Measurements from ENCODE around the gene CCDC127.

The CCDC127 gene

DNA sequence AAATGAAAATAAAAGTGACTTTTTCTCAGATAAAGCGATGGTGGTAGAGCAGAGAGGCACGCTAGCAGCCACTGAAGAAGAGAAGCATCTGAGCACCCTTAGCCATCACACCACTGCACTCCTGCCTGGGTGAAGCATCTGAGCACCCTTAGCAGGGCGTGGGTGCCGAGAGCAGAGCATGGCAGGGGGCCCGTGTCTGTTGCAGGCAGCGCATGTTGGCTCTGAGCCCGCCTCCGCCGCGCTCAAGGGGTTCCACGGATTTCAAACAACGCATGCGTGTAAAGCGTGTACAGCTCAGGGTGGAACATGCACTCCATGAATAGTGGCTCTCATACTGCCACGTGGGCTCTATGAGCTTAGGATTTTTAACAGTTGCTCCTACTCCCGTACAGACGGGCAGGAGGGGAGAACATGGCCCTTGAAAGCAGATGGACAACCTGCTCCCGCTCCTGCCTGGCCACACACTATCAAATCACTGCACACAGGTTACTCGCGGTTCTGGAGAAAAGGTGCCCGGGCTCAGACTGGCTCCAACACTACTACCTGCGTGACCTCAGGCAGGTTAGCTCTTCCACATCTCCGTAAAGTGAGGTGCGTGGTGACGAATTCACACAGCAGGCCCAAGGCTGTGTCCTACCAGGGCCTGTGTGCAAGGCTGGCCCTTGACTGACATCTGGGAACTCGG, 14.6 kb downstream of the CCDC127 start:
- TF ChIP-seq CEBPB (IDR thresholded peaks at IDR 0.05): no peak
- TF ChIP-seq, protein P1, sequence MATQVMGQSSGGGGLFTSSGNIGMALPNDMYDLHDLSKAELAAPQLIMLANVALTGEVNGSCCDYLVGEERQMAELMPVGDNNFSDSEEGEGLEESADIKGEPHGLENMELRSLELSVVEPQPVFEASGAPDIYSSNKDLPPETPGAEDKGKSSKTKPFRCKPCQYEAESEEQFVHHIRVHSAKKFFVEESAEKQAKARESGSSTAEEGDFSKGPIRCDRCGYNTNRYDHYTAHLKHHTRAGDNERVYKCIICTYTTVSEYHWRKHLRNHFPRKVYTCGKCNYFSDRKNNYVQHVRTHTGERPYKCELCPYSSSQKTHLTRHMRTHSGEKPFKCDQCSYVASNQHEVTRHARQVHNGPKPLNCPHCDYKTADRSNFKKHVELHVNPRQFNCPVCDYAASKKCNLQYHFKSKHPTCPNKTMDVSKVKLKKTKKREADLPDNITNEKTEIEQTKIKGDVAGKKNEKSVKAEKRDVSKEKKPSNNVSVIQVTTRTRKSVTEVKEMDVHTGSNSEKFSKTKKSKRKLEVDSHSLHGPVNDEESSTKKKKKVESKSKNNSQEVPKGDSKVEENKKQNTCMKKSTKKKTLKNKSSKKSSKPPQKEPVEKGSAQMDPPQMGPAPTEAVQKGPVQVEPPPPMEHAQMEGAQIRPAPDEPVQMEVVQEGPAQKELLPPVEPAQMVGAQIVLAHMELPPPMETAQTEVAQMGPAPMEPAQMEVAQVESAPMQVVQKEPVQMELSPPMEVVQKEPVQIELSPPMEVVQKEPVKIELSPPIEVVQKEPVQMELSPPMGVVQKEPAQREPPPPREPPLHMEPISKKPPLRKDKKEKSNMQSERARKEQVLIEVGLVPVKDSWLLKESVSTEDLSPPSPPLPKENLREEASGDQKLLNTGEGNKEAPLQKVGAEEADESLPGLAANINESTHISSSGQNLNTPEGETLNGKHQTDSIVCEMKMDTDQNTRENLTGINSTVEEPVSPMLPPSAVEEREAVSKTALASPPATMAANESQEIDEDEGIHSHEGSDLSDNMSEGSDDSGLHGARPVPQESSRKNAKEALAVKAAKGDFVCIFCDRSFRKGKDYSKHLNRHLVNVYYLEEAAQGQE (IDR thresholded peaks at IDR 0.05; ENCODE audit: low read depth): no peak
- no peak for TF ChIP-seq TEAD4 (IDR thresholded peaks at IDR 0.05)
- no peak for TF ChIP-seq CREB1 (IDR thresholded peaks at IDR 0.05; ENCODE audit: low read depth)
- no peak for TF ChIP-seq YY1 (IDR thresholded peaks at IDR 0.05; ENCODE audit: low read depth)
- TF ChIP-seq RAD21 (IDR thresholded peaks at IDR 0.05; ENCODE audit: low read depth): no peak
- TF ChIP-seq, protein P2, sequence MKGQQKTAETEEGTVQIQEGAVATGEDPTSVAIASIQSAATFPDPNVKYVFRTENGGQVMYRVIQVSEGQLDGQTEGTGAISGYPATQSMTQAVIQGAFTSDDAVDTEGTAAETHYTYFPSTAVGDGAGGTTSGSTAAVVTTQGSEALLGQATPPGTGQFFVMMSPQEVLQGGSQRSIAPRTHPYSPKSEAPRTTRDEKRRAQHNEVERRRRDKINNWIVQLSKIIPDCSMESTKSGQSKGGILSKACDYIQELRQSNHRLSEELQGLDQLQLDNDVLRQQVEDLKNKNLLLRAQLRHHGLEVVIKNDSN (IDR thresholded peaks at IDR 0.05): no peak
- TF ChIP-seq ZBTB7A (IDR thresholded peaks at IDR 0.05; ENCODE audit: low read depth): no peak
- no peak for TF ChIP-seq TAF1 (IDR thresholded peaks at IDR 0.05; ENCODE audit: low read depth)
- TF ChIP-seq, protein P3, sequence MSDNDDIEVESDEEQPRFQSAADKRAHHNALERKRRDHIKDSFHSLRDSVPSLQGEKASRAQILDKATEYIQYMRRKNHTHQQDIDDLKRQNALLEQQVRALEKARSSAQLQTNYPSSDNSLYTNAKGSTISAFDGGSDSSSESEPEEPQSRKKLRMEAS (IDR thresholded peaks at IDR 0.05): no peak
- no peak for TF ChIP-seq EP300 (IDR thresholded peaks at IDR 0.05; ENCODE audit: borderline replicate concordance)
- no peak for TF ChIP-seq TCF12 (IDR thresholded peaks at IDR 0.05; ENCODE audit: low read depth)
- no peak for TF ChIP-seq NFIC (IDR thresholded peaks at IDR 0.05)
- no peak for TF ChIP-seq FOXM1 (IDR thresholded peaks at IDR 0.05; ENCODE audit: borderline replicate concordance, low read depth)
- no peak for TF ChIP-seq EGR1 (IDR thresholded peaks at IDR 0.05)

DNA sequence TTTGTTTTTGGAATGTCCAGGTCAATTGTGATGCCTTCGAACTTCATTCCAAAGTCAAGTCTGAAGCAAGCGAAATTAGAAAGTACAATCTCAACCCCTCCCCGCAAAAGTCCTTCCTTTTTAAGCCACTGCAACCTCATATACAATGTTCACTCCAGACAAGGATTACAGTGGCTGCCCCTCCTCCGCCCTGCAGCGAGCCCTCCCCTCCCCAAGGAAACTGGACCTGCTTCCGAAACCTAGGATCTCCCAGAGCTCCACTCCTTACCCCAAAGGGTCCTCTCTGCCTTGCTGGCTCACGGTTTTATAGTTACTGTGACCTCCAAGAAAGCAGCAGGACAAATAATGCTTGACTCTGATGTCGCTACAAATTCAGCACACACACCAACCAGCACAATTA, 16.3 kb downstream of the CCDC127 start:
- TF ChIP-seq RAD21 (IDR thresholded peaks at IDR 0.05; ENCODE audit: low read depth): no peak
- TF ChIP-seq EP300 (IDR thresholded peaks at IDR 0.05; ENCODE audit: borderline replicate concordance): no peak
- TF ChIP-seq, protein P3 (IDR thresholded peaks at IDR 0.05): no peak
- no peak for TF ChIP-seq NFIC (IDR thresholded peaks at IDR 0.05)
- TF ChIP-seq FOXM1 (IDR thresholded peaks at IDR 0.05; ENCODE audit: borderline replicate concordance, low read depth): no peak
- no peak for TF ChIP-seq YY1 (IDR thresholded peaks at IDR 0.05; ENCODE audit: low read depth)
- no peak for TF ChIP-seq ZBTB7A (IDR thresholded peaks at IDR 0.05; ENCODE audit: low read depth)
- no peak for TF ChIP-seq TAF1 (IDR thresholded peaks at IDR 0.05; ENCODE audit: low read depth)
- no peak for TF ChIP-seq EGR1 (IDR thresholded peaks at IDR 0.05)
- TF ChIP-seq, protein P2 (IDR thresholded peaks at IDR 0.05): no peak

DNA sequence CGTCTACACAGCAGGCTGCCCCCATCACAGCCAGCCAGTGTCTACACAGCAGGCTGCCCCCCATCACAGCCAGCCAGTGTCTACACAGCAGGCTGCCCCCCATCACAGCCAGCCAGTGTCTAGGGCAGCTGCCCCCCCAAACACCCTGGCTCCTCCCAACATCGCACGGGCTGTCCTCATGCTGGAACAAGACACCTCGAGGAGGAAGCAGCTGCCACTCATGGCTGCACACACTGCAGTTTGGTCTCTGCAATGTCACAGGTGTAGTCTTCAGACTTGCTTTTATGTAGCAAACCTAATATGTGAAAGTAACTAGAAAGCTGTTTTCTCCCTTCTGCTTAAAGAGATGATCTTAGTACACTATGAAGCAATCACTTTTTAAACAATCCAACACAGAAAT, 17.0 kb downstream of the CCDC127 start:
- TF ChIP-seq CEBPB (IDR thresholded peaks at IDR 0.05) (no peak), NFIC (IDR thresholded peaks at IDR 0.05) (no peak), FOXM1 (IDR thresholded peaks at IDR 0.05; ENCODE audit: borderline replicate concordance, low read depth) (no peak), CREB1 (IDR thresholded peaks at IDR 0.05; ENCODE audit: low read depth) (no peak), YY1 (IDR thresholded peaks at IDR 0.05; ENCODE audit: low read depth) (no peak), TEAD4 (IDR thresholded peaks at IDR 0.05) (no peak), EGR1 (IDR thresholded peaks at IDR 0.05) (no peak), TCF12 (IDR thresholded peaks at IDR 0.05; ENCODE audit: low read depth) (no peak), EP300 (IDR thresholded peaks at IDR 0.05; ENCODE audit: borderline replicate concordance) (no peak), TAF1 (IDR thresholded peaks at IDR 0.05; ENCODE audit: low read depth) (no peak), RAD21 (IDR thresholded peaks at IDR 0.05; ENCODE audit: low read depth) (no peak), ZBTB7A (IDR thresholded peaks at IDR 0.05; ENCODE audit: low read depth) (no peak)
- TF ChIP-seq, protein P2 (IDR thresholded peaks at IDR 0.05): no peak
- TF ChIP-seq, protein P1 (IDR thresholded peaks at IDR 0.05; ENCODE audit: low read depth): no peak
- TF ChIP-seq, protein P3 (IDR thresholded peaks at IDR 0.05): no peak

DNA sequence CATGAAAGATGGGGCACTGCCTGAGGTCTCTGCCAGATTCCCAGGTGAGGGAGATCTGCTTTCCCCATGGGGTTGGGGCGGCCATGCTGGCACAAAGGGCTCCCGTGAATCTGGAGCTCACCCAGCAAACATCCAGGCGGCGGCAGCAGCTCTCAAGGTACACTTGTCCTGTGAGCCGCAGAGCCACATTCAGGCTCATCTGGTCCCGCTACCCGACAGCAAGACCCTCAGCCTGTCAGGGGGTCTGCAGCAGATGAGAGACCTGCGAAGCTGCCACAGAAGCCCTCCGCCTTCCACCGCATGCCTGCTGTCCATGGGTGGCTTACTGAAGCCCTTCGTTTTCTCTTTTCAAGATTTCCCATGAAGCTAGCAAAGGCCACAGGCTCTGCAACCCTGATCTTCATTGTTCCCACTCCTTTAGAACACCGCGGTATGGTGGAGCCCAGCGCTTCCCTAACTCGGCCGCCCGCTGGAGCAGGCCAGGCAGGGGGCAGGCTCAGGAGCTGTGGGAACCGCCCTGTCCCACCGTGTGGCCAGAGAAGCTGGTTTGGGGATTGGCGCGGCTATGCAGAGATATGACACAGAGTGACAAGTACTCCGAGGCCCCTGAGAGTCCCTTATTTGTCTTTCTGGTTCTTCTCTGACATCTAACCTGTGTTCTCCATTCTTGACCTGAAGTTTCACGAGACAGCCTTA, 17.9 kb downstream of the CCDC127 start:
- TF ChIP-seq FOXM1 (IDR thresholded peaks at IDR 0.05; ENCODE audit: borderline replicate concordance, low read depth) (no peak), CREB1 (IDR thresholded peaks at IDR 0.05; ENCODE audit: low read depth) (no peak), TEAD4 (IDR thresholded peaks at IDR 0.05) (no peak), NFIC (IDR thresholded peaks at IDR 0.05) (no peak), EGR1 (IDR thresholded peaks at IDR 0.05) (no peak), ZBTB7A (IDR thresholded peaks at IDR 0.05; ENCODE audit: low read depth) (no peak)
- TF ChIP-seq, protein P1 (IDR thresholded peaks at IDR 0.05; ENCODE audit: low read depth): no peak
